Psoas muscle (tissue), 8 donors: Measurements from ENCODE around the gene OR2AK2. TPM values are rescaled to one million over a fixed set of nuclear protein-coding genes. Genes with fewer than 3 reads are reported as not detected.
A peak's percentile ranks its signal among the peaks of the same experiment; 100 is the strongest.
"Not testable (repeated sequence)": the region's sequence is repeated elsewhere in the genome, so short reads cannot be mapped to it uniquely, and the experiment has no call there.

Experiments
- ATAC-seq, 4 donors: fragments of 200-7000 bp; cut with Tn5 transposase; one replicate each; pipeline ENCODE4 v1.9.1; 2020; ENCODE audit warnings: moderate library complexity in 3 of 4, mild to moderate bottlenecking in 2 of 4
- DNase-seq, 2 donors: peaks; one replicate each; pipeline ENCODE4 v3.0.0-alpha.2; 2020
- H3K27ac ChIP-seq: fragments of 200-600 bp; one replicate; pipeline ENCODE4 v1.8.0; 2022
- H3K27me3 ChIP-seq, 3 donors: fragments of 200-600 bp in 1 of 3; one replicate each; pipeline versions ENCODE4 v1.6.1 to v1.8.0; 2013 to 2022; ENCODE audit warnings: low read length in 2 of 3, mild to moderate bottlenecking in 2 of 3, moderate library complexity in 1 of 3; ENCODE audit not compliant: insufficient read depth in 3 of 3
- H3K36me3 ChIP-seq, 2 donors: fragments of 200-600 bp in 1 of 2; one replicate each; pipeline versions ENCODE4 v1.6.1 to v1.8.0; 2013 to 2022; ENCODE audit warnings: low read depth in 1 of 2, mild to moderate bottlenecking in 1 of 2, moderate library complexity in 1 of 2; ENCODE audit not compliant: insufficient read depth in 1 of 2
- H3K4me1 ChIP-seq: fragments of 200-600 bp; one replicate; pipeline ENCODE4 v1.8.0; 2022
- H3K4me3 ChIP-seq: fragments of 200-600 bp; one replicate; pipeline ENCODE4 v1.8.0; 2022; ENCODE audit warnings: mild to moderate bottlenecking
- H3K9me3 ChIP-seq: fragments of 200-600 bp; one replicate; pipeline ENCODE4 v1.8.0; 2022
- WGBS, 3 donors: extraction: QIAGEN DNeasy Blood & Tissue Kit; methylation state at CpG; one replicate each; pipeline versions ENCODE4 v1.1.6 to v1.1.7; 2013; 5-methylcytosine and 5-hydroxymethylcytosine counted together
- intact Hi-C, 2 donors: fragments of 100-400 bp; cut with DNase I; formaldehyde crosslinking; loops; one replicate each; pipeline versions ENCODE4 v1.11.0 to v1.14.2; 2022
- polyA plus RNA-seq, 3 donors: library from polyadenylated mRNA; stranded (reverse); fragments of 200-250 nt; gene quantifications; one replicate each; pipeline ENCODE4 v1.2.3, GENCODE V29; 2013
- total RNA-seq, 4 donors: library from RNA; stranded (reverse); fragmentation: NEBNext Ultra II Directional in 2 of 4; extraction: Animal tissue kit (Norgen Biotek cat#: 25700) in 2 of 4; gene quantifications; one replicate each; pipeline versions ENCODE4 v1.2.1 to v1.2.4, GENCODE V29; 2021 to 2023
- TF ChIP-seq, protein P1 (sequence below): fragments of 200-600 bp; IDR thresholded peaks from one replicate; pipeline ENCODE4 v1.8.0; 2022; ENCODE audit warnings: antibody characterized with exemption
- donor health status: healthy with polysubstance abuse.
- donor health status: DM: no; HTN: no; CAD: no; lungs with moderate emphysema.
- donor health status: Bipolar disorder and iron deficiency.
- donor health status: healthy.
- donor health status: DM: yes; HTN: yes; CAD: no.
- donor health status: DM: no; HTN: no; CAD: no.
- donor health status: DM: no; HTN: no; CAD: no.
- donor health status: DM: yes; HTN: yes; CAD: no.

Gene OR2AK2
- total and polyA plus RNA-seq, 7 donors: not detected

DNA sequence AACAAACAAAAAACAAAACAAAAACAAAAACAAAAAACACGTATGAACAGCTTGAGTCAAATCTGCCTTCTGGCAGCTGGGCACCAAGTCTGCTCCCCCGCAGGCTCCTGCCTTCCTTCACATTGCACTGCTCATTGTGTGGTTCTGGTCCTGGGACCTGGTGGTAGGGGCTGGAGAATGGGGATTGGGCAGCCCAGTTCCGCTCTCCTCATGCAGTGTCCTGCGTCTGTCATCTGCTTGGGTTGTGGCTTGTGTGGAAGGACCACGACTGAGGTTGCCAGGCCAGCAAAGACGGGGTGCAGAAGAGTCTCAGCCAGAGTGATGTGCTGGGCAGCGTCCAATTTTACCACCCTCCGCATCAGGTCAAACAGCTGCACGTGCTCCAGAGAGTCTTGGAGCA is 29.3 kb upstream of the OR2AK2 start:
- ATAC-seq: no peak
- H3K36me3 ChIP-seq: no peaks in the 10 kb centered on the region
- H3K4me1 ChIP-seq: no peaks in the 10 kb centered on the region
- no peak overlapping the region for H3K27ac ChIP-seq
- H3K4me3 ChIP-seq: no peak overlapping the region
- H3K9me3 ChIP-seq: no peaks in the 10 kb centered on the region
- no peak for DNase-seq
- H3K27me3 ChIP-seq: no peaks in the 10 kb centered on the region
- intact Hi-C loops: no loop called here
- 85 to 90% (median 89%) methylated on average over 9 of the region's 9 CpGs for WGBS, 3 donors
- TF ChIP-seq, protein P1, sequence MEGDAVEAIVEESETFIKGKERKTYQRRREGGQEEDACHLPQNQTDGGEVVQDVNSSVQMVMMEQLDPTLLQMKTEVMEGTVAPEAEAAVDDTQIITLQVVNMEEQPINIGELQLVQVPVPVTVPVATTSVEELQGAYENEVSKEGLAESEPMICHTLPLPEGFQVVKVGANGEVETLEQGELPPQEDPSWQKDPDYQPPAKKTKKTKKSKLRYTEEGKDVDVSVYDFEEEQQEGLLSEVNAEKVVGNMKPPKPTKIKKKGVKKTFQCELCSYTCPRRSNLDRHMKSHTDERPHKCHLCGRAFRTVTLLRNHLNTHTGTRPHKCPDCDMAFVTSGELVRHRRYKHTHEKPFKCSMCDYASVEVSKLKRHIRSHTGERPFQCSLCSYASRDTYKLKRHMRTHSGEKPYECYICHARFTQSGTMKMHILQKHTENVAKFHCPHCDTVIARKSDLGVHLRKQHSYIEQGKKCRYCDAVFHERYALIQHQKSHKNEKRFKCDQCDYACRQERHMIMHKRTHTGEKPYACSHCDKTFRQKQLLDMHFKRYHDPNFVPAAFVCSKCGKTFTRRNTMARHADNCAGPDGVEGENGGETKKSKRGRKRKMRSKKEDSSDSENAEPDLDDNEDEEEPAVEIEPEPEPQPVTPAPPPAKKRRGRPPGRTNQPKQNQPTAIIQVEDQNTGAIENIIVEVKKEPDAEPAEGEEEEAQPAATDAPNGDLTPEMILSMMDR: no peak

DNA sequence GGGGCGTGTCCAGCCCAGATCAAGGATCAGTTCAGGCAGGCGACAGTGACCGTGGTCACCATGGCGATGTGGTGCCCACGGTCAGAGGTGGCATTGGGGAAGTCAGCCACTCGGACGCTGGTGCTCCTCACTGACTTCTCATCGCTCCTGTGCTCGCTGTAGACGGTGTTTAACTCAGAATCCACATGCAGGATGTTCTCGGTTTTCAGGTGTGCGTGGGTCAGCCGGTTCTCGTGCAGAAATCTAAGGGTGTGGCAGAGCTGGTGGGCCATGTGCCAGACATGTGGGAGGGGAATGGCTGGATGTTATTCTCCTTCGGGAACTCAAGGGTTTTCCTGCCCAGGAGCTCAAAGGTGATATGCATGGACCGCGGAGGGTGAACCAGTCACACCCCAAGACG is 28.6 kb upstream of the OR2AK2 start:
- no peak overlapping the region for H3K27ac ChIP-seq
- no peak overlapping the region for H3K4me3 ChIP-seq
- 92 to 95% (median 93%) methylated on average over 18 of the region's 18 CpGs for WGBS, 3 donors
- ATAC-seq (no peak), DNase-seq (no peak)
- no peaks in the 10 kb centered on the region for H3K36me3 ChIP-seq
- TF ChIP-seq, protein P1: no peak
- H3K9me3 ChIP-seq: no peaks in the 10 kb centered on the region
- H3K27me3 ChIP-seq: no peaks in the 10 kb centered on the region
- H3K4me1 ChIP-seq: no peaks in the 10 kb centered on the region
- intact Hi-C loops: no loop called here

DNA sequence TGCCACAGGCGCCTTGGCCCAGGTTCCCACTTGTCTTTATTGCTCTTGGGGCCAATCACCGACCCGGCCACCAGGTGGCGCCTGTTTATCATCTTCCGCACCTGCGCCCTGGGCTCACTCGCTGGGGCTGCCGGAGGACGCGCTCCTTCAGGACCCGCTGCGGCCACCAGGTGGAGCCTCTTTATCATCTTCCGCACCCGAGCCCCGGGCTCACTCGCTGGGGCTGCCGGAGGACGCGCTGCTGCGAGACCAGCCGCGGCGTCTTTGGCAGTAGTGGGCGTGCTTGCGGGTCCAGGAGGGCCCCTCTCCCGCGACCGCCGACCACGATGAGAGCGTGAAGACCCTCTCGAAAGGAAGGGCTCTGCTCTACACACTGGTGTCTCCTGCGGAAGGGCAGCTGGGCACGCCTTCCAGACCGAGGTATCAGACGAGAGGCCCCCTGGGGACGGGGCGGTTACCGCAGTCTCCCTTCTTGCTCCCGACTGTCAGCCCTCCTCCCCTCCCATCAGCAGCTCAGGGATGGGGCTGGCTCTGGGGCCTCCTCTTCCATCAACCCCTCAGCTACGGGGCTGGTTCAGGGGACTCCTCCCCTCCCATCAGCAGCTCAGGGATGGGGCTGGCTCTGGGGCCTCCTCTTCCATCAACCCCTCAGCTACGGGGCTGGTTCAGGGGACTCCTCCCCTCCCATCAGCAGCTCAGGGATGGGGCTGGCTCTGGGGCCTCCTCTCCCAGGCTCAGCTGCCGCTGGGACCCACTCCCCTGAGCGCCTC is 27.9 kb upstream of the OR2AK2 start:
- peak in 1 of 4 donors; percentile 46 for ATAC-seq
- not testable (repeated sequence) for H3K27ac ChIP-seq
- WGBS, 3 donors: 6 to 20% (median 17%) methylated on average over 38 to 44 of the region's 44 CpGs

DNA sequence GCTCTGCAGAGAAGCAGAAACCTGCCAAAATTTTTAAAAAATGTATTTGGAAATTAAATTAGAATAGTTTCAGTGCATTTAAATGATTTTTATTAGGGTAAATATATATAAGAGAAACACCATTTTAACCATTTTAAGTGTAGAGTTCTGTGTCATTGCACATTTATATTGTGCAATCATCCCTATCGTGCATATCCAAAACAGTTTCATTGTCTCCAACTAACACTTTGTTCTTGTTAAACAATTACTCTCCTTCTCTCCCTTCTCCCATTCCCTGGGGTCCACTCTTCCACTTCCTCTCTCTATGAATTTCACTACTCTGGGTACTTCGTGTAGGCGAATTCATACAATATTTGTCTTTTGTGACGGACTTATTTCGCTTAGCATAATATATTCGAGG is 22.4 kb upstream of the OR2AK2 start:
- Histone ChIP-seq H3K27me3 (no peaks in the 10 kb centered on the region), H3K4me1 (no peaks in the 10 kb centered on the region), H3K36me3 (no peaks in the 10 kb centered on the region), H3K9me3 (peaks cover 5% of the 10 kb centered on the region), H3K27ac (no peak overlapping the region), H3K4me3 (no peak overlapping the region)
- WGBS, 3 donors: 67 to 81% (median 78%) methylated on average over 6 of the region's 6 CpGs
- TF ChIP-seq, protein P1: no peak
- no peak for DNase-seq
- intact Hi-C loops: no loop called here
- ATAC-seq: no peak

More for the DNA sequence above, 27.9 kb upstream of the OR2AK2 start:
- TF ChIP-seq, protein P1: peak; percentile 21
- H3K27me3 ChIP-seq, H3K36me3 ChIP-seq, H3K4me3 ChIP-seq, intact Hi-C loops, H3K9me3 ChIP-seq, H3K4me1 ChIP-seq: not testable (repeated sequence)
- peak; percentile 54 to 64 for DNase-seq

DNA sequence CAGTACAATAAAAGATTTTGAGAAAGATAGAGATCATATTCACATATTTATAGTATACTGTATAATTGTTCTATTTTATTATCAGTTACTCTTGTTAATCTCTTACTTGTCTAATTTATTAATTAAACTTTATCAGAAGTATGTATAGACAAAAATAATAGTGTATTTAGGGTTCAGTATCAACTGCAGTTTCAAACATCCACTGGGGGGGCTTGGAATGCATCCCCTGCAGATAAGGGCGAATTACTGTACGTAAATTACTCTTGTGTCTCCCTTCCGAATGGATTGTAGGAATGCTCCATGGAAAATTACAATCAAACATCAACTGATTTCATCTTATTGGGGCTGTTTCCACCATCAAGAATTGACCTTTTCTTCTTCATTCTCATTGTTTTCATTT is 16.5 kb upstream of the OR2AK2 start, which contains the start of gene OR2L8:
Gene OR2L8, plus strand, starts transcription at position 301 of the 400 bp plus-strand sequence. Its CDS starts 0 bp downstream, at position 301.
- no peak for ATAC-seq
- intact Hi-C loops: no loop called here
- WGBS, 3 donors: 77 to 91% (median 83%) methylated on average over 3 of the region's 3 CpGs

More for the DNA sequence above, 16.5 kb upstream of the OR2AK2 start, which contains the start of gene OR2L8:
- DNase-seq: no peak
- no peaks in the 10 kb centered on the region for H3K27me3 ChIP-seq
- no peaks in the 10 kb centered on the region for H3K36me3 ChIP-seq
- no peaks in the 10 kb centered on the region for H3K4me1 ChIP-seq
- no peak within 1 kb of the TSS for H3K4me3 ChIP-seq
- H3K27ac ChIP-seq: no peak within 1 kb of the TSS
- peaks cover 5% of the 10 kb centered on the region for H3K9me3 ChIP-seq
- TF ChIP-seq, protein P1: no peak
